HG02840 (cell line): ENCODE results near the gene MRLN.
"Not testable (repeated sequence)": the region's sequence is repeated elsewhere in the genome, so short reads cannot be mapped to it uniquely, and the experiment has no call there.

Experiments used
- ATAC-seq: cut with Tn5 transposase; IDR thresholded peaks from one replicate; pipeline ENCODE4 v1.9.1; 2021; ENCODE audit warnings: mild to moderate bottlenecking, moderate library complexity, moderate number of reproducible peaks; ENCODE audit not compliant: unreplicated experiment, low FRiP score

MRLN gene

GRCh38 chr10:59753267-59753666 is at the start of gene MRLN:
Gene MRLN, minus strand, starts transcription at chr10:59753455.
- ATAC-seq: no peak

DNA sequence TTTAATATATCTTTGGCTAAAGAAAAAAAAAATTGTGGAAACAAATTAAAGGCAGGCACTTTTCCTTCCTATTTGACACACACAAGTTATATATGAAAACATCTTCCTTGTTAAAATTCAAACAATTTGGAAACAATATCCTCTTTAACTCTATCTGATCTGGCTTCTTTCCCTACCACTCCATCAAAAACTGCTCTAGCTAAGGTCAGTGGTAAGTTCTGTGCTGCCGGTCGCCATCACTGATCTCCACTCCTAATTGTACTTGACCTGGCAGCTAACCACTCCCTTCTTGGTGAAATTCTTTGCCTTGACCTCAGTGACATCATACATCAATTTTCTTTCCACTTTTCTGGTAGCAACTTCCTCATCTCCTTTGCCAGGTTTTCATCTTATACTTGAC is 47.9 kb upstream of the MRLN start:
- ATAC-seq: no peak

DNA sequence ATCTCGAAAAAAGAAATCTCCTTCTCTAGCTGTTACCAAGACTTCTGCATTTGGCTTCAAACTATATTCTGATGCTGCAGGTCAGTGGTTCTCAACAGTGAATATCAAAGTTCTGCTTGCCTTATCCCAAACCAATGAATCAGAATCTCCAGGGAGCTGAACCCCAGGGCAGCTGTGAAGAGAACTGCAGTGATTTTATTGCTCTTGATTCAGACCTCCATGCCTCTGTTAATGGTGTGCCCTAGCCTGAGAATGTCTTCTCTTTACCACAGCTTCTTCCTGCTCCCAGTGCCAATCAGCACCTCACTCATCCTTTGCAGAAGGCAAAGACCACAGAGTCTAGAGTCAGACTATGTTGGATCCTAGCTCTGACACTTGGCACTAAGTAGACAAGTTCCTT is 46.2 kb upstream of the MRLN start:
- ATAC-seq: no peak

GRCh38 chr10:59793919-59794318 is 40.7 kb upstream of the MRLN start:
- no peak for ATAC-seq

DNA sequence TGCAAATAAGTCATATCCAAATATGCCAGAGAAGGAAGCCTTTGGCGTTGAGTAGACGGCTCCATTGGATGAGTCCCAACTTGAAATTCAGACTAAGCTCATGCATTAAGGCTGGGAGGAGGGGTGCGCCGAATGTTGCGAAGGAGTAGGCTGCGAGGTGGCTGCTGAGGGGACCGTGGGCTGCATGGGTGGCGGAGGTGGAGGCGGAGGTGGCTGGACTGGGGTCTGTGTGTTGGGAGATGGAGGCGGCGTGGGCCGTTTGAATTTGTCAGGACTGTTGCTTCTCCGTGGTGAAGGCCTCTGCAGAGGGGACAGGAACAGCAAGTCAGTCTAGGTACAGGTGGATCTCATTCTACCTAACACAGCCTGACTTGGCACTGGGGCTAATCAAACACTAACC is 39.6 kb upstream of the MRLN start:
- ATAC-seq: no peak

DNA sequence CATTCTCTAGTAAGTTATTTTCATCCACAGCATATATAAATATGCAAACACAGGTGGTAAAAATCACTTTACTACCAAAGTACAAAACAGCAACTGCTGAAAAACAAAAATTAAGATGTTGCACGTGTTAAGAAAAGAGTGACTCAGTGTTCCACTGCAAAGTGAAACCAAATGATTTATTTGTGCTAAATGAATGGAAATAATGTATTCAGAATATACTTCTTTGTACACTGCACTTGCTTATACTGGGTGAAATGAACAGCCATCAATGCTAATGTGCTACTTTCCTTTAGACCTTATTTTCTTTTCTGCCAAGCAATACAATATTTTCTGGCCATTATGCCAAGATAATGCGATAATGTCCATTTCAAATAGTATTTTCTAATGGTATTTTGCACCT is 38.3 kb upstream of the MRLN start:
- ATAC-seq: no peak

GRCh38 chr10:59790080-59790479 is 36.8 kb upstream of the MRLN start:
- not testable (repeated sequence) for ATAC-seq

- ATAC-seq: not testable (repeated sequence)
These were observed 35.7 kb upstream of the MRLN start for GRCh38 chr10:59788914-59789313.

- ATAC-seq: not testable (repeated sequence)
These were observed 33.8 kb upstream of the MRLN start for GRCh38 chr10:59787032-59787431.

DNA sequence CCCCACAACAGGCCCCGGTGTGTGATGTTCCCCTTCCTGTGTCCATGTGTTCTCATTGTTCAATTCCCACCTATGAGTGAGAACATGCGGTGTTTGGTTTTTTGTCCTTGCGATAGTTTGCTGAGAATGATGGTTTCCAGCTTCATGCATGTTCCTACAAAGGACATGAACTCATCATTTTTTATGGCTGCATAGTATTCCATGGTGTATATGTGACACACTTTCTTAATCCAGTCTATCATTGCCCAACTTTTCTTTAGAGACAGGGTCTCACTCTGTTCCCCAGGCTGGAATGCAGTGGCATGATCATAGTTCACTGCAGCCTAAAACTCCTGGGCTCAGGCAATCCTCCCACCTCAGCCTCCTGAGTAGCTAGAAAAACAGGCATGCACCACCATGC is 32.2 kb upstream of the MRLN start:
- ATAC-seq: not testable (repeated sequence)

GRCh38 chr10:59781511-59781910 is 28.3 kb upstream of the MRLN start:
- no peak for ATAC-seq

DNA sequence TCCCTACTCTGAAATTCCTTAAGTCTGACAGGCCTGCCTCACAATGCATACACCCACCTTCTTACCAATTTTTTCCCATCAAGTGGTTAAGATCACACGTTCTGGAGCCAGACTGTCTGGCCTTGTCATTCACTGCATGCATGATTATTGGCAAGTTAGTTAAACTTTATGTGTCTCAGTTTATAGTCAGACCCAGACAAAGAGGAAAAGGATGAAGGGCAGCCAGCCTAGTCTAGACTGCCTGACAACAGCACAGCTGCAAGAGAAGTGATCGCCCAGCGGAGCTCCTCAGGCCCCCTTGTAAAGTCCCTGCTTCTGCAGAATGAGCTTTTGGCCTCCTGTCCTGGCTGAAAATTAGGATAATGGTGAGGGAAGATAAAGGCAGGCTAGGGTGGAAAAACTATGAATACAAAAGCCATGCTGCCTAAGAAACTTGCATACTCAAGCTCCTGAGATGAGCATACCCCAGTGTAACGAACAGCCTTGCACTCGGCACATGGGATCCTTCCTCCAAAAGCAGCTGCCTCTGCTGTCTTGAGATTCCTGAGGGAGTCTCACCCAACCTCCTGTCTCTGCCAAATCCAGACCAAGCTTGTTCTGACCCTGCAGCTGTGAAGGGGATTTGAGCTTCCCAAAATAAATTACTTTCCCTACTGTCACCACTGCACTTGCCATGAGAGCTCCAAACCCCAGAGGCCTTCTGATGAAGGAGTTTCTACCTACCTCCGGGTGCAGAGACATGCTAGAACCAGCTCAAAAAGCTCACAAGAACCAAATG is 26.7 kb upstream of the MRLN start:
- no peak for ATAC-seq

GRCh38 chr10:59774451-59774850 is 21.2 kb upstream of the MRLN start:
- no peak for ATAC-seq

- no peak for ATAC-seq
These were observed 19.8 kb upstream of the MRLN start for GRCh38 chr10:59773088-59773487.

- no peak for ATAC-seq
These were observed 18.0 kb upstream of the MRLN start for GRCh38 chr10:59771162-59771807.

GRCh38 chr10:59770689-59771088 is 17.4 kb upstream of the MRLN start:
- no peak for ATAC-seq

DNA sequence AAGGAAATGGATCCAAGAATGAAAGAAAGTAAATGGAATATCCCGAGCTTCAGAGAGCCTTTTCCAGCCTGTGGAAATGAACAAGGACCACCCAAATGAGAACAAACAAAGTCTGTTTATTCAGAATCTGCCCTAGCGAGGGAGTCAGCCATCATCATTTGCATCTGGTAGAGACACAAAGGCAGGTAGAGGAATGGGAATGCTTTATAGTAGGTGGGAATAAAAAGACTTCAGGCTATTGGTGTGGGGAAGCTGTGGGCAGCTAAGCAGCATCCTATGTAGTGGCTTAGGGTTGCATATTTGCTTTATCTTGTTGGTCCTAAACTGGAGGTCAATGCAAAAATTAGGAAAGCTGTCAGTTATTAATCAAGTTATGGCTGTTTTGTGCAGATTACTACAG is 9.2 kb upstream of the MRLN start:
- no peak for ATAC-seq

- no peak for ATAC-seq
These were observed 4.7 kb upstream of the MRLN start for GRCh38 chr10:59757966-59758365.

DNA sequence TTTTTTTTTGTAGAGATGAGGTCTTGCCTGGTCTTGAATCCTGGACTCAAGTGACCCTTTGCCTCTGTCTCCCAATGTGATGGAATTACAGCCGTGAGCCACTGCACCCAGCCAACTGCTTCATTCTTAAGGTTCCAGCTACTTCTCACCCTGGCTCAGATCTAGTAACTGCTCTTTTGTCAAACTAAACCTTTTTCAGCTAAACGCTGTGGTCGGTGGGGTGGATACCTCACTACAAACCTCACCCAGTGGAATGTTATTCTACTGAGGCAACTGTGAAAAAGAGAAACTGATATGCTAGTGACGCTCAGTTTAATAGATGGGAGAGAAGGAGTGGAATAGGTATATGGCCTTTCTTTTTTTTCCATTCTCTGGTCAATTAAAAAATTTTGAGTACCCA is 1.7 kb upstream of the MRLN start:
- ATAC-seq: no peak

GRCh38 chr10:59752278-59752940 is 846 bp downstream of the MRLN start:
- ATAC-seq: no peak

DNA sequence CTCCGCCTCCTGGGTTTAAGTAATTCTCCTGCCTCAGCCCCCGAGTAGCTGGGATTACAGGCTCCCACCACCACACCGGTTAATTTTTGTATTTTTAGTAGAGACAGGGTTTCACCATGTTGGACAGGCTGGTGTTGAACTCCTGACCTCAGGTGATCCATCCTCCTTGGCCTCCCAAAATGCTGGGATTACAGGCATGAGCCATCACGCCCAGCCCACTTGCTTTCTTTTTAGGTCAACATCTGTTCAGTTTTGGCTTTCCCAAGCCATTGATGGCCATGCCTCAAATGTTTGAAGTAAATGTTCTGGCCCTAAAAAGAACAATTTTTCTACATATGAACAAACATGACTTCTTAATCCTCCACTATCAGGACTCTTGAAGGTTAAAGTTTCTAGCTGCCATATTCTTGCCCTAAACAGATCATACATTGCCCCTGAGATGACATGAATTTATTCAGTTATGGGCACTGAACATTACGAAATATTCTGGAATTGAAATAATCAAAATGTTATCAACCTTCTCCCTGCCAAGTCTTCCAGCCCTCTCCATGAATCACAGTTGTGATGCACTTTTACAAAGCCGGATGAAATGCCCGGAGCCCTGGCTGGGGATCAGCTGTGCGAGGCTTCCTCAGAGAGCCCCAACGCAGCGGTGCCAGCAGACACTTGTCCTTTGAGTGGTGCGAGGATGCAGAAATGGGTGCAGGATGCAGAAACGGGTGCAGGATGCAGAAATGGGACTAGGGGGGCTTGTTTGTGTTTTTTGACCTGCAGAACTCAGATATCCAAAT is 2.9 kb downstream of the MRLN start:
- no peak for ATAC-seq
